OCI-M2 (cell line): ENCODE measurements around the gene ANK3.

Source experiments
- DNase-seq: peaks from one replicate; lab custom pipeline; 2025; ENCODE audit not compliant: unreplicated experiment; lab: John Stamatoyannopoulos, UW

ANK3 gene

GRCh38 chr10:60348982-60349381 lies 40.7 kb downstream of the ANK3 start:
- no peak for DNase-seq

GRCh38 chr10:60347270-60347669 lies 42.4 kb downstream of the ANK3 start:
- DNase-seq, result no peak

- DNase-seq, result no peak
Observed at GRCh38 chr10:60346661-60347060, 43.0 kb downstream of the ANK3 start.

GRCh38 chr10:60343254-60343653 lies 46.4 kb downstream of the ANK3 start:
- no peak for DNase-seq

- no peak for DNase-seq
Observed at GRCh38 chr10:60341969-60342368, 47.7 kb downstream of the ANK3 start.

GRCh38 chr10:60340973-60341372 lies 48.7 kb downstream of the ANK3 start:
- no peak for DNase-seq

- no peak for DNase-seq
Observed at GRCh38 chr10:60339757-60340156, 49.9 kb downstream of the ANK3 start.

- no peak for DNase-seq
Observed at GRCh38 chr10:60338786-60339185, 50.9 kb downstream of the ANK3 start.

GRCh38 chr10:60338002-60338564 lies 51.6 kb downstream of the ANK3 start:
- DNase-seq, result no peak

- DNase-seq, result no peak
Observed at GRCh38 chr10:60336901-60337630, 52.6 kb downstream of the ANK3 start.

GRCh38 chr10:60335708-60336107 lies 54.0 kb downstream of the ANK3 start:
- DNase-seq, result no peak

GRCh38 chr10:60334991-60335390 lies 54.7 kb downstream of the ANK3 start:
- no peak for DNase-seq

- no peak for DNase-seq
Observed at GRCh38 chr10:60332371-60332770, 57.3 kb downstream of the ANK3 start.

- DNase-seq, result no peak
Observed at GRCh38 chr10:60331886-60332285, 57.8 kb downstream of the ANK3 start.

GRCh38 chr10:60323162-60323561 lies 66.5 kb downstream of the ANK3 start:
- no peak for DNase-seq

GRCh38 chr10:60320666-60321065 lies 69.0 kb downstream of the ANK3 start:
- DNase-seq, result no peak

GRCh38 chr10:60316029-60316428 lies 73.6 kb downstream of the ANK3 start:
- DNase-seq, result no peak

GRCh38 chr10:60315311-60315710 lies 74.4 kb downstream of the ANK3 start:
- no peak for DNase-seq

GRCh38 chr10:60314069-60314940 lies 75.4 kb downstream of the ANK3 start:
- no peak for DNase-seq

GRCh38 chr10:60313589-60313952 lies 76.1 kb downstream of the ANK3 start:
- no peak for DNase-seq

- no peak for DNase-seq
Observed at GRCh38 chr10:60312818-60313588, 76.7 kb downstream of the ANK3 start.
